ENCODE data around the gene KRTAP10-12.
A peak's percentile ranks its signal among the peaks of the same experiment; 100 is the strongest.

KRTAP10-12 gene

GRCh38 chr21:44723177-44724131, 26.5 kb downstream of the KRTAP10-12 start:
- H3K4me3 ChIP-seq (ENCODE audit: insufficient read depth, low read depth, low read length, poor library complexity, severe bottlenecking): peak overlapping the region; percentile 43
- H3K9me3 ChIP-seq (ENCODE audit: control insufficient read depth, low read length): no peaks in the 10 kb centered on the region
- peaks cover 19% of the 10 kb centered on the region for H3K27me3 ChIP-seq (replicated peaks; ENCODE audit: control insufficient read depth, insufficient read depth, low read length, poor library complexity, severe bottlenecking)
- peaks cover 9% of the 10 kb centered on the region for H3K4me1 ChIP-seq (ENCODE audit: control insufficient read depth, insufficient read depth, low read length, poor library complexity, severe bottlenecking)
- H3K36me3 ChIP-seq (ENCODE audit: control insufficient read depth, insufficient read depth, low read length): no peaks in the 10 kb centered on the region
- H3K27ac ChIP-seq (ENCODE audit: insufficient read depth, low read length, poor library complexity, severe bottlenecking): no peak overlapping the region
- DNase-seq: no peak

GRCh38 chr21:44724196-44724595, 27.2 kb downstream of the KRTAP10-12 start:
- Histone ChIP-seq H3K27ac (ENCODE audit: insufficient read depth, low read length, poor library complexity, severe bottlenecking) (no peak overlapping the region), H3K4me3 (ENCODE audit: insufficient read depth, low read depth, low read length, poor library complexity, severe bottlenecking) (no peak overlapping the region), H3K4me1 (ENCODE audit: control insufficient read depth, insufficient read depth, low read length, poor library complexity, severe bottlenecking) (peaks cover 9% of the 10 kb centered on the region), H3K36me3 (ENCODE audit: control insufficient read depth, insufficient read depth, low read length) (no peaks in the 10 kb centered on the region), H3K27me3 (replicated peaks; ENCODE audit: control insufficient read depth, insufficient read depth, low read length, poor library complexity, severe bottlenecking) (peaks cover 19% of the 10 kb centered on the region), H3K9me3 (ENCODE audit: control insufficient read depth, low read length) (no peaks in the 10 kb centered on the region)
- DNase-seq: no peak

- no peak overlapping the region for H3K4me3 ChIP-seq (ENCODE audit: insufficient read depth, low read depth, low read length, poor library complexity, severe bottlenecking)
These were observed 28.0 kb downstream of the KRTAP10-12 start for GRCh38 chr21:44724926-44725325.

DNA sequence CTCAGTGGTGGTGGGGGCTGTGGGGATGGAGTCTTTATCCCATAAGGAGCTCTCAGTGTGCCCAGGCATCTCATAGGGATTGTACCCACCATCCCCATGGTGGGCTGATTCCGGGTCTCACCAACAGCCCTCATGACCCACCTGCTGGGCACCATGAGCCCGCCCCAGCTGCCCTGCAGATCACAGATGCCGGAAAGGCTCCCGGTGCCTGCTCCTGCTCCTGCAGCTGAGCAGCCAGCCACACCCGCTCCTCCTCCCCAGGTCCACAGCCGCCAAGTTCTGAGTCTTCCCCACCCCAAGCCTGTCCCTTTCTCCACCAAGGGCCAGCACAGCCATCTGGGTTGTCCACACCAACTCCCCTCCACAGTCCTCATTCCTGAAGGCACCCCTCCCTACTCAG, 29.9 kb downstream of the KRTAP10-12 start:
- Histone ChIP-seq H3K4me3 (ENCODE audit: insufficient read depth, low read depth, low read length, poor library complexity, severe bottlenecking) (no peak overlapping the region), H3K9me3 (ENCODE audit: control insufficient read depth, low read length) (no peaks in the 10 kb centered on the region), H3K27me3 (replicated peaks; ENCODE audit: control insufficient read depth, insufficient read depth, low read length, poor library complexity, severe bottlenecking) (peaks cover 19% of the 10 kb centered on the region), H3K4me1 (ENCODE audit: control insufficient read depth, insufficient read depth, low read length, poor library complexity, severe bottlenecking) (peaks cover 9% of the 10 kb centered on the region), H3K36me3 (ENCODE audit: control insufficient read depth, insufficient read depth, low read length) (no peaks in the 10 kb centered on the region), H3K27ac (ENCODE audit: insufficient read depth, low read length, poor library complexity, severe bottlenecking) (no peak overlapping the region)
- no peak for DNase-seq

More at GRCh38 chr21:44724926-44725325, 28.0 kb downstream of the KRTAP10-12 start:
- Histone ChIP-seq H3K9me3 (ENCODE audit: control insufficient read depth, low read length) (no peaks in the 10 kb centered on the region), H3K27me3 (replicated peaks; ENCODE audit: control insufficient read depth, insufficient read depth, low read length, poor library complexity, severe bottlenecking) (peaks cover 19% of the 10 kb centered on the region), H3K4me1 (ENCODE audit: control insufficient read depth, insufficient read depth, low read length, poor library complexity, severe bottlenecking) (peaks cover 9% of the 10 kb centered on the region), H3K27ac (ENCODE audit: insufficient read depth, low read length, poor library complexity, severe bottlenecking) (no peak overlapping the region), H3K36me3 (ENCODE audit: control insufficient read depth, insufficient read depth, low read length) (no peaks in the 10 kb centered on the region)
- DNase-seq: no peak

- DNase-seq: no peak
- peaks cover 19% of the 10 kb centered on the region for H3K27me3 ChIP-seq (replicated peaks; ENCODE audit: control insufficient read depth, insufficient read depth, low read length, poor library complexity, severe bottlenecking)
- H3K4me3 ChIP-seq (ENCODE audit: insufficient read depth, low read depth, low read length, poor library complexity, severe bottlenecking): no peak overlapping the region
- no peaks in the 10 kb centered on the region for H3K36me3 ChIP-seq (ENCODE audit: control insufficient read depth, insufficient read depth, low read length)
- H3K9me3 ChIP-seq (ENCODE audit: control insufficient read depth, low read length): no peaks in the 10 kb centered on the region
- no peak overlapping the region for H3K27ac ChIP-seq (ENCODE audit: insufficient read depth, low read length, poor library complexity, severe bottlenecking)
- H3K4me1 ChIP-seq (ENCODE audit: control insufficient read depth, insufficient read depth, low read length, poor library complexity, severe bottlenecking): peaks cover 9% of the 10 kb centered on the region
These were observed 30.3 kb downstream of the KRTAP10-12 start for GRCh38 chr21:44727321-44727720.

DNA sequence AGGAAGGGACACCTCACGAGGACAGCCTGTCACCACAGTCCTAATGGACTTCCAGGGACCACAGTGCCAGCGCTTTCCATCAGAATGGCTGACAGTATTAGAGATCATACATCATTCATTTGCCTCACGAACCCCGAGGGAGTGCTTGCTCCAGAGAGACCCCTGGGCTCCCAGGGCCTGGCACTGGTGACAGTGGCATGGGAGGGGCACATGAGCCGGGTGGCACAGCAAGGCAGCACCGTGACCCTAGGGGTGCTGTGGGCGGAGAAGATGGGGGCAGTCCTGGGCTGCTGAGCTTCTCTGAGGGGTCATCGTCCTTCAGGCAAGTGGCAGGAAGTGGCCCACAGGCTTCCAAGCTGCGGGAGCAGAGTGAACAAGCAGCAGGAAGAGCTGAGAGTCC, 30.8 kb downstream of the KRTAP10-12 start:
- peaks cover 8% of the 10 kb centered on the region for H3K4me1 ChIP-seq (ENCODE audit: control insufficient read depth, insufficient read depth, low read length, poor library complexity, severe bottlenecking)
- H3K27ac ChIP-seq (ENCODE audit: insufficient read depth, low read length, poor library complexity, severe bottlenecking): no peak overlapping the region
- no peak for DNase-seq
- H3K36me3 ChIP-seq (ENCODE audit: control insufficient read depth, insufficient read depth, low read length): no peaks in the 10 kb centered on the region
- H3K27me3 ChIP-seq (replicated peaks; ENCODE audit: control insufficient read depth, insufficient read depth, low read length, poor library complexity, severe bottlenecking): peaks cover 19% of the 10 kb centered on the region
- no peaks in the 10 kb centered on the region for H3K9me3 ChIP-seq (ENCODE audit: control insufficient read depth, low read length)
- H3K4me3 ChIP-seq (ENCODE audit: insufficient read depth, low read depth, low read length, poor library complexity, severe bottlenecking): no peak overlapping the region

DNA sequence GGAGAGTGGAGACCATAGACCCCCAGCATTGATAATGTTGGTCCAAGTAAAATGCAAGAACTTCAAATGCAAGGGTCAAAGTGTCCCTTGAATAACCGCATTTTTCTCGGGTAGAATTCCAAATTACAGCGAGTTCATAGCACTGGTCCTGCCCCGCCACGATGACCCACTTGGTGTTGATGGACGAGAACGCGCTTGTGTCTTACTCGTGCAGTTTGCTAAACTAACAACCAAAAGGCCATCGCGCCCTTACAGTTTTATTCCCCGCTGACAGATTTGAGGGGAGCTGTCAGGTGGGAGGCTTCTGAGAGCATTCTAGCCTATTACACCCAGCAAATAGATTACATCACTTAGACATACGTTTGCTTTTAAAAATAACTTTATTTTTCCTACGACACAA, 31.7 kb downstream of the KRTAP10-12 start:
- Histone ChIP-seq H3K36me3 (ENCODE audit: control insufficient read depth, insufficient read depth, low read length) (no peaks in the 10 kb centered on the region), H3K27me3 (replicated peaks; ENCODE audit: control insufficient read depth, insufficient read depth, low read length, poor library complexity, severe bottlenecking) (peaks cover 13% of the 10 kb centered on the region), H3K9me3 (ENCODE audit: control insufficient read depth, low read length) (no peaks in the 10 kb centered on the region), H3K27ac (ENCODE audit: insufficient read depth, low read length, poor library complexity, severe bottlenecking) (no peak overlapping the region), H3K4me1 (ENCODE audit: control insufficient read depth, insufficient read depth, low read length, poor library complexity, severe bottlenecking) (peaks cover 3% of the 10 kb centered on the region), H3K4me3 (ENCODE audit: insufficient read depth, low read depth, low read length, poor library complexity, severe bottlenecking) (no peak overlapping the region)
- DNase-seq: no peak

GRCh38 chr21:44729336-44730027, 32.5 kb downstream of the KRTAP10-12 start:
- H3K36me3 ChIP-seq (ENCODE audit: control insufficient read depth, insufficient read depth, low read length): no peaks in the 10 kb centered on the region
- DNase-seq: no peak

DNA sequence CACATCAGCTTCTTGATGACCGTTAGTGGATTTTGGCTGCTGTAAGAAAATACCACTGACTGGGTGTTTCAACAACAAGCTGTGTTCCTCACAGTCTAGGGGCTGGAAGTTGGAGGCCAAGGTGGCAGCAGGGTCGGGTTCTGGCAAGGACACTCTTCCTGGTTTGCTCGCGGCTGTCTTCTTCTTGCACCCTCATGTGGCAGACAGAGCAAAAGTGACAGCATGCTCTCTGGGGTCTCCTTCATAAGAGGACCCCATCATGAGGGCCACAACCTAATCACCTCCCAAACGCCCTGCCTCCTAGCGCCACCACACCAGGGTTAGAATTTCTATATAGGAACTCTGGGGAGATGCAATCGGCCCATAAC, 33.0 kb downstream of the KRTAP10-12 start:
- Histone ChIP-seq H3K4me3 (ENCODE audit: insufficient read depth, low read depth, low read length, poor library complexity, severe bottlenecking) (no peak overlapping the region), H3K27ac (ENCODE audit: insufficient read depth, low read length, poor library complexity, severe bottlenecking) (no peak overlapping the region), H3K9me3 (ENCODE audit: control insufficient read depth, low read length) (no peaks in the 10 kb centered on the region), H3K27me3 (replicated peaks; ENCODE audit: control insufficient read depth, insufficient read depth, low read length, poor library complexity, severe bottlenecking) (peaks cover 4% of the 10 kb centered on the region), H3K4me1 (ENCODE audit: control insufficient read depth, insufficient read depth, low read length, poor library complexity, severe bottlenecking) (no peaks in the 10 kb centered on the region), H3K36me3 (ENCODE audit: control insufficient read depth, insufficient read depth, low read length) (no peaks in the 10 kb centered on the region)
- no peak for DNase-seq

More at GRCh38 chr21:44729336-44730027, 32.5 kb downstream of the KRTAP10-12 start:
- Histone ChIP-seq H3K4me3 (ENCODE audit: insufficient read depth, low read depth, low read length, poor library complexity, severe bottlenecking) (no peak overlapping the region), H3K9me3 (ENCODE audit: control insufficient read depth, low read length) (no peaks in the 10 kb centered on the region), H3K4me1 (ENCODE audit: control insufficient read depth, insufficient read depth, low read length, poor library complexity, severe bottlenecking) (no peaks in the 10 kb centered on the region), H3K27ac (ENCODE audit: insufficient read depth, low read length, poor library complexity, severe bottlenecking) (no peak overlapping the region), H3K27me3 (replicated peaks; ENCODE audit: control insufficient read depth, insufficient read depth, low read length, poor library complexity, severe bottlenecking) (peaks cover 6% of the 10 kb centered on the region)

Measured in effector memory CD4-positive, alpha-beta T cell (primary cell).